ENCODE data around the gene ZFYVE21. TPM values are rescaled to one million over a fixed set of nuclear protein-coding genes. Genes with fewer than 3 reads are reported as not detected.

Gene ZFYVE21
- total RNA-seq, 1 donor from 2014 or later: 68.6 TPM

- Mint-ChIP-seq H3K9me3 (ENCODE audit: low read depth) (no peaks in the 10 kb centered on the region), H3K27me3 (ENCODE audit: low read depth) (no peaks in the 10 kb centered on the region), H3K4me3 (ENCODE audit: unreplicated experiment) (no peak overlapping the region), H3K27ac (ENCODE audit: unreplicated experiment) (peak overlapping the region; percentile 65), H3K4me1 (ENCODE audit: low read depth) (peaks cover 48% of the 10 kb centered on the region), H3K36me3 (ENCODE audit: low read depth) (peaks cover 25% of the 10 kb centered on the region)
- peak; percentile 86 for DNase-seq (ENCODE audit: low spot score)
- TF ChIP-seq CTCF (IDR thresholded peaks at IDR 0.05): no peak
Observed at GRCh38 chr14:103684471-103684870, 31.1 kb upstream of the ZFYVE21 start.

DNA sequence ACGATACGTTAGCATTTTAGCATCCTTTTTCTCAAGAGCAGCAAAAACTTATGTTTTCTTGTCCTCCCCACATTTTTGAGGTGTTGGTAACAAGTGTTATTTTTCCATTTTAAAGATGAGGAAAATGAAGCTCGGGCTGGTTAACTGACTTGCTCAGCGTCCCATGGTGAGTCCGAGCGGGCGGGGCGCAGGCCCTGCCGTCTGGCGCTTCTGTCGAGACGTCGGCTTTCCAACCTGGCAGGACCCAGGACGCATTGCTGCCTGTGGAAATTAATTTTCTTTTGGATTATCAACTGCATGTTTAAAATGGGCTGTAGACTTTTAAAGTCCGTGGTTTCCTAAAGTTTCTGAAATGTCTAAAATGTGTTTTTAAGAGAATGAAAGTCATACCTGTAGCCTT, 30.7 kb upstream of the ZFYVE21 start:
- no peak for TF ChIP-seq CTCF (IDR thresholded peaks at IDR 0.05)
- no peaks in the 10 kb centered on the region for H3K9me3 Mint-ChIP-seq (ENCODE audit: low read depth)
- no peak overlapping the region for H3K4me3 Mint-ChIP-seq (ENCODE audit: unreplicated experiment)
- peaks cover 48% of the 10 kb centered on the region for H3K4me1 Mint-ChIP-seq (ENCODE audit: low read depth)
- peaks cover 23% of the 10 kb centered on the region for H3K36me3 Mint-ChIP-seq (ENCODE audit: low read depth)
- H3K27ac Mint-ChIP-seq (ENCODE audit: unreplicated experiment): peak overlapping the region; percentile 45
- H3K27me3 Mint-ChIP-seq (ENCODE audit: low read depth): no peaks in the 10 kb centered on the region
- peak; percentile 41 for DNase-seq (ENCODE audit: low spot score)

DNA sequence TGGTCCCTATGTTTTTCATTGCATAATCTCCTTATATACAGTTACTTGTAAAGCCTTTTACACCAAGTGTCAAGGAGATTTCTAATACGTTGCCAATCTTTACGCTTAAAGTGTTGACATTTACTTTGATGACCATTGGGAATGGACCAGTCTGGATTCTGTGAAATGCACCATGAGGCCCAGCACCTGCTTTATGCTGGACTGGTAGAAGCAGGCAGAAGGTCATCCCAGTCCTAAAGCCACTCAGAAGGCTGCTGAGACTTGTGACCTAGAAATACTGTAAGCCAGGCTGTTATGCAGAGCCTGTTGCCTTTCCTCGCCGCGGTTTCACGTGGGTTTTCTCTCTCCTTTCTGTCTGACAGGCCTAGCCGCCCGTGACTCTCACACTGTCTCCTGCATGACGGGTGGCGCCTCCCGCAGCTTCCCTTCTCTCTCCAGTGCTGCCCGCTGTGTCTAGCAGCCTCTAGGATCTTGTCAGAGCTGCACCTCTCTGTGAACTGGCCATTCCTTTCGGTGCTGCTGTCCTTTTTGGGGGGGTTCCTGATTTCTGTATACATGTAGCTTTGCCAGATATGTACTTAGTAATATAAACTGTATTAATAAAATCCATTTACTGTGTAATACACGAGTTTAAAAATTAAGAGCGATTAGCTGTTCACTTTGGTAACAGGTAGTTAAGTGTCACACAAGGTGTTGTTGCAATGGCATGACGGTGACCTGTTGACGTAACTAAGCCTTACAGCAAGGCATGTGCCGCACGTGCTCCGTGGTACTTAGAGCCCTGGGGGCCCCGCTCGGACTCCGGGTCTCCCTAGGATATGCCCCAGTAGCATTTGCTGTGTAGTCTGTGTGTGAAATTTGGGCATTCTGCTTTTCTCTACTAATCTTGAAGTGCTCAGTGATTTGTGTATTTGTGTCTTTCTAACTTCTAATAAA, 30.1 kb upstream of the ZFYVE21 start:
- H3K36me3 Mint-ChIP-seq (ENCODE audit: low read depth): peaks cover 23% of the 10 kb centered on the region
- TF ChIP-seq CTCF (IDR thresholded peaks at IDR 0.05): no peak
- no peaks in the 10 kb centered on the region for H3K9me3 Mint-ChIP-seq (ENCODE audit: low read depth)
- peak overlapping the region; percentile 98 for H3K27ac Mint-ChIP-seq (ENCODE audit: unreplicated experiment)
- H3K4me3 Mint-ChIP-seq (ENCODE audit: unreplicated experiment): no peak overlapping the region
- H3K27me3 Mint-ChIP-seq (ENCODE audit: low read depth): no peaks in the 10 kb centered on the region
- DNase-seq (ENCODE audit: low spot score): peak; percentile 76
- H3K4me1 Mint-ChIP-seq (ENCODE audit: low read depth): peaks cover 47% of the 10 kb centered on the region

GRCh38 chr14:103686831-103687485, 28.7 kb upstream of the ZFYVE21 start:
- H3K36me3 Mint-ChIP-seq (ENCODE audit: low read depth): peaks cover 16% of the 10 kb centered on the region
- DNase-seq (ENCODE audit: low spot score): peak; percentile 42
- peak overlapping the region; percentile 98 for H3K27ac Mint-ChIP-seq (ENCODE audit: unreplicated experiment)
- H3K4me3 Mint-ChIP-seq (ENCODE audit: unreplicated experiment): no peak overlapping the region
- no peaks in the 10 kb centered on the region for H3K9me3 Mint-ChIP-seq (ENCODE audit: low read depth)
- H3K27me3 Mint-ChIP-seq (ENCODE audit: low read depth): no peaks in the 10 kb centered on the region
- peaks cover 42% of the 10 kb centered on the region for H3K4me1 Mint-ChIP-seq (ENCODE audit: low read depth)
- no peak for TF ChIP-seq CTCF (IDR thresholded peaks at IDR 0.05)

GRCh38 chr14:103687712-103688111, 27.9 kb upstream of the ZFYVE21 start:
- H3K27ac Mint-ChIP-seq (ENCODE audit: unreplicated experiment): peak overlapping the region; percentile 89
- DNase-seq (ENCODE audit: low spot score): peak; percentile 2
- peaks cover 42% of the 10 kb centered on the region for H3K4me1 Mint-ChIP-seq (ENCODE audit: low read depth)

More at GRCh38 chr14:103687712-103688111, 27.9 kb upstream of the ZFYVE21 start:
- no peak for TF ChIP-seq CTCF (IDR thresholded peaks at IDR 0.05)
- Mint-ChIP-seq H3K4me3 (ENCODE audit: unreplicated experiment) (no peak overlapping the region), H3K9me3 (ENCODE audit: low read depth) (no peaks in the 10 kb centered on the region), H3K27me3 (ENCODE audit: low read depth) (no peaks in the 10 kb centered on the region), H3K36me3 (ENCODE audit: low read depth) (peaks cover 16% of the 10 kb centered on the region)

All from chondrocyte (in vitro differentiated cells).